Activated naive CD8-positive, alpha-beta T cell treated with anti-CD3 and anti-CD28 coated beads, Interleukin-2, amount 50 U/mL, for 24 hours (primary cell): Measurements from ENCODE around the gene FRMD4B.

Experiments
- ATAC-seq: fragments of 150-1000 bp; cut with Tn5 transposase; one replicate; pipeline ENCODE4 v1.10.0; 2021
- DNase-seq: peaks from one replicate; pipeline ENCODE4 v3.0.0; 2021
- H3K27ac Mint-ChIP-seq: one replicate; pipeline ENCODE4 v1.8.0; 2021; ENCODE audit warnings: mild to moderate bottlenecking, mixed read lengths
- H3K27me3 Mint-ChIP-seq: one replicate; pipeline ENCODE4 v1.8.0; 2021; ENCODE audit warnings: mixed read lengths
- H3K36me3 Mint-ChIP-seq: one replicate; pipeline ENCODE4 v1.8.0; 2021; ENCODE audit warnings: low read depth, mixed read lengths
- H3K4me1 Mint-ChIP-seq: one replicate; pipeline ENCODE4 v1.8.0; 2021; ENCODE audit warnings: mixed read lengths
- H3K4me3 Mint-ChIP-seq: one replicate; pipeline ENCODE4 v1.8.0; 2021; ENCODE audit warnings: mild to moderate bottlenecking, moderate library complexity, mixed read lengths
- H3K9me3 Mint-ChIP-seq: one replicate; pipeline ENCODE4 v1.8.0; 2021; ENCODE audit warnings: mixed read lengths

Gene FRMD4B

GRCh38 chr3:69254351-69254750, 131.5 kb downstream of the FRMD4B start:
- H3K4me3 Mint-ChIP-seq = no peak overlapping the region
- H3K36me3 Mint-ChIP-seq = no peaks in the 10 kb centered on the region
- peaks cover 4% of the 10 kb centered on the region for H3K4me1 Mint-ChIP-seq
- ATAC-seq (no peak), DNase-seq (no peak)
- no peaks in the 10 kb centered on the region for H3K9me3 Mint-ChIP-seq
- no peaks in the 10 kb centered on the region for H3K27me3 Mint-ChIP-seq
- H3K27ac Mint-ChIP-seq = no peak overlapping the region

- H3K4me3 Mint-ChIP-seq = no peak overlapping the region
- no peak overlapping the region for H3K27ac Mint-ChIP-seq
- no peaks in the 10 kb centered on the region for H3K9me3 Mint-ChIP-seq
- no peaks in the 10 kb centered on the region for H3K27me3 Mint-ChIP-seq
- H3K4me1 Mint-ChIP-seq = peaks cover 4% of the 10 kb centered on the region
- no peaks in the 10 kb centered on the region for H3K36me3 Mint-ChIP-seq
- ATAC-seq (no peak), DNase-seq (no peak)
Measured at GRCh38 chr3:69252631-69253030, 133.3 kb downstream of the FRMD4B start.

GRCh38 chr3:69252141-69252540, 133.7 kb downstream of the FRMD4B start:
- ATAC-seq (no peak), DNase-seq (no peak)
- Mint-ChIP-seq H3K27me3 (no peaks in the 10 kb centered on the region), H3K36me3 (no peaks in the 10 kb centered on the region), H3K27ac (no peak overlapping the region), H3K4me3 (no peak overlapping the region), H3K4me1 (peaks cover 4% of the 10 kb centered on the region), H3K9me3 (no peaks in the 10 kb centered on the region)

DNA sequence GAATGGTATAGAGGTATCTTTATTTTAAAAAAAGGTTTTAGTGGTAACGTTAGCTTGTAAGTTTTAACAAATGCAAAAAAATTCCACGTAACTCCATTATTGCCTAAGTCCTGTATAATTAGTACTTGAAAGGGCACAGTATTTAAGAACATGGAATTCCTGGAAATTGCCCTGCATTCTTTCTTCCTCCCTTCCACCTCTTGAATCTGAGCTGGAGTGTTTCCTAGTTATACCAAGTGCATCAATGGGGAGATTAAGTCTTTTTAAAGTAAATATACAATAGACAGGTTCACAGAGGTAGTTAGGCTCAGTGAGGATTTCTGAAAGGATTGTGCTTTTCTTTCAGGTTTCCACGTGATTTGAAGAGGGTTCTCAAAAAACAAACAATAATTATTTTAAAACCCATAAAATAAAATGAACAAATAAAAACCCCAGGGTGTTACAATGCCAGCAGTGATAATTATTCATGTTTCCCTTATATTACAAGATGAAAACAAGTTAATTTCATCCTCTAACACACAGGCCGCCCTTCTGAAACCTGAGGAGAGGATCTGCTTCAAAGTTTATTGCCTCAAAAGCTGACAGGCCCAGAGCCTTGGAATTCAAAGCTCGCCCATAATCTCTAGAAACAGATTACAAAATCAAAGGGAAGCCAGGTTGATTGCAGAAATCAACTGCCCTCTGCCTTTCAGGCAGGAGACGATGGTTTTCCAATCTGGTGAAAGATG, 134.6 kb downstream of the FRMD4B start:
- peaks cover 4% of the 10 kb centered on the region for H3K4me1 Mint-ChIP-seq
- H3K9me3 Mint-ChIP-seq = no peaks in the 10 kb centered on the region
- H3K27ac Mint-ChIP-seq = no peak overlapping the region
- H3K36me3 Mint-ChIP-seq = no peaks in the 10 kb centered on the region
- no peak overlapping the region for H3K4me3 Mint-ChIP-seq
- no peak for DNase-seq
- no peak for ATAC-seq
- H3K27me3 Mint-ChIP-seq = no peaks in the 10 kb centered on the region

- Mint-ChIP-seq H3K4me3 (peak overlapping the region; percentile 39), H3K27ac (no peak overlapping the region), H3K9me3 (no peaks in the 10 kb centered on the region), H3K4me1 (peaks cover 4% of the 10 kb centered on the region), H3K27me3 (no peaks in the 10 kb centered on the region), H3K36me3 (no peaks in the 10 kb centered on the region)
- DNase-seq (peak; percentile 16), ATAC-seq (peak; percentile 49)
Measured at GRCh38 chr3:69250014-69250413, 135.9 kb downstream of the FRMD4B start.

- no peak for DNase-seq
- H3K27ac Mint-ChIP-seq = no peak overlapping the region
Measured at GRCh38 chr3:69249001-69249400, 136.9 kb downstream of the FRMD4B start.

DNA sequence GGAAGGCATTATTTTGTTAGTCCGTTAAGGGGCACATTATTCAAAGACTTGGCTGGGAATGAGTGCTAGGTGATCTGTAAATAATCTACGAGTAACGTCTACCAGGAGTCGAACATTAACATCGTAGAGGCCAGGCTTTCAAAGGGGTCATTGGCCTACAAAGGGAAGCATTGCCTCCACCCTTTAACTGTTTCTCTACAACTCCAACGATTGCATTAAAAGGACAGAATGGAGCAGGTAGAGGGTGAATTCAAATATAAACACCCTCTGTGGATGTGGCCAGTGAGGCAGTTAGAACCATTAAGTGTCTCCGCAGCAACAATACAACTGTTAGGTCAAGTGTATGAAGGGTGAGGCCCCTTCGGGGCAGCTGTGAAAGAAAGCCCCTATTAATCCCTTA, 137.5 kb downstream of the FRMD4B start:
- DNase-seq (no peak), ATAC-seq (no peak)
- H3K4me1 Mint-ChIP-seq = peaks cover 5% of the 10 kb centered on the region
- H3K27me3 Mint-ChIP-seq = peaks cover 2% of the 10 kb centered on the region
- H3K9me3 Mint-ChIP-seq = no peaks in the 10 kb centered on the region
- no peak overlapping the region for H3K4me3 Mint-ChIP-seq
- no peaks in the 10 kb centered on the region for H3K36me3 Mint-ChIP-seq
- H3K27ac Mint-ChIP-seq = no peak overlapping the region

More at GRCh38 chr3:69249001-69249400, 136.9 kb downstream of the FRMD4B start:
- H3K27me3 Mint-ChIP-seq = peaks cover 2% of the 10 kb centered on the region
- H3K4me3 Mint-ChIP-seq = no peak overlapping the region
- H3K36me3 Mint-ChIP-seq = no peaks in the 10 kb centered on the region
- no peaks in the 10 kb centered on the region for H3K9me3 Mint-ChIP-seq
- no peak for ATAC-seq
- peaks cover 4% of the 10 kb centered on the region for H3K4me1 Mint-ChIP-seq

- Mint-ChIP-seq H3K9me3 (no peaks in the 10 kb centered on the region), H3K27ac (no peak overlapping the region), H3K4me1 (peaks cover 11% of the 10 kb centered on the region), H3K4me3 (no peak overlapping the region), H3K27me3 (peaks cover 2% of the 10 kb centered on the region), H3K36me3 (no peaks in the 10 kb centered on the region)
- no peak for ATAC-seq
- no peak for DNase-seq
Measured at GRCh38 chr3:69246612-69247011, 139.3 kb downstream of the FRMD4B start.

DNA sequence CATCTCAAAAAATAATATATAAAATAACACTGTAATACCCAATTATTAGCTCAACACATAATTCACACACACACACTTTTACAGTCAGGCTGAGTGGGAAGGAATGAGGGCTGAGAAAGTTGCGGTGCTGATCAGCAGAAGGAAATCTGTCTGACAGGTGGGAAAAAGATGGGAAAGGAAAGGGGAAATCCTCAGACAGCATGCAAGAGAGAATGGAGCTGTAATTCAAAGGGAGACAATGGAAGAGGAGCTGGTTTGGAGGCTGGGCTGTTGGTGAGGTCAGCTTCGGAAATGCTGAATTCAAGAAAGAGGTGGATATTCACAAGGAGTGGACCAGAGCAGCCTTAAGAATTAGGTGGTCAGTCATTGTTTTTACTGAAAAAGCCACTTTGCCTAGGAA, 141.8 kb downstream of the FRMD4B start:
- H3K36me3 Mint-ChIP-seq = no peaks in the 10 kb centered on the region
- peaks cover 2% of the 10 kb centered on the region for H3K27me3 Mint-ChIP-seq
- DNase-seq (no peak), ATAC-seq (no peak)
- H3K4me3 Mint-ChIP-seq = no peak overlapping the region
- H3K4me1 Mint-ChIP-seq = peaks cover 7% of the 10 kb centered on the region
- no peaks in the 10 kb centered on the region for H3K9me3 Mint-ChIP-seq
- H3K27ac Mint-ChIP-seq = no peak overlapping the region

- no peaks in the 10 kb centered on the region for H3K9me3 Mint-ChIP-seq
- DNase-seq (no peak), ATAC-seq (no peak)
- H3K27me3 Mint-ChIP-seq = peaks cover 2% of the 10 kb centered on the region
- peaks cover 10% of the 10 kb centered on the region for H3K4me1 Mint-ChIP-seq
- H3K36me3 Mint-ChIP-seq = no peaks in the 10 kb centered on the region
- no peak overlapping the region for H3K27ac Mint-ChIP-seq
- H3K4me3 Mint-ChIP-seq = no peak overlapping the region
Measured at GRCh38 chr3:69241769-69242168, 144.1 kb downstream of the FRMD4B start.

DNA sequence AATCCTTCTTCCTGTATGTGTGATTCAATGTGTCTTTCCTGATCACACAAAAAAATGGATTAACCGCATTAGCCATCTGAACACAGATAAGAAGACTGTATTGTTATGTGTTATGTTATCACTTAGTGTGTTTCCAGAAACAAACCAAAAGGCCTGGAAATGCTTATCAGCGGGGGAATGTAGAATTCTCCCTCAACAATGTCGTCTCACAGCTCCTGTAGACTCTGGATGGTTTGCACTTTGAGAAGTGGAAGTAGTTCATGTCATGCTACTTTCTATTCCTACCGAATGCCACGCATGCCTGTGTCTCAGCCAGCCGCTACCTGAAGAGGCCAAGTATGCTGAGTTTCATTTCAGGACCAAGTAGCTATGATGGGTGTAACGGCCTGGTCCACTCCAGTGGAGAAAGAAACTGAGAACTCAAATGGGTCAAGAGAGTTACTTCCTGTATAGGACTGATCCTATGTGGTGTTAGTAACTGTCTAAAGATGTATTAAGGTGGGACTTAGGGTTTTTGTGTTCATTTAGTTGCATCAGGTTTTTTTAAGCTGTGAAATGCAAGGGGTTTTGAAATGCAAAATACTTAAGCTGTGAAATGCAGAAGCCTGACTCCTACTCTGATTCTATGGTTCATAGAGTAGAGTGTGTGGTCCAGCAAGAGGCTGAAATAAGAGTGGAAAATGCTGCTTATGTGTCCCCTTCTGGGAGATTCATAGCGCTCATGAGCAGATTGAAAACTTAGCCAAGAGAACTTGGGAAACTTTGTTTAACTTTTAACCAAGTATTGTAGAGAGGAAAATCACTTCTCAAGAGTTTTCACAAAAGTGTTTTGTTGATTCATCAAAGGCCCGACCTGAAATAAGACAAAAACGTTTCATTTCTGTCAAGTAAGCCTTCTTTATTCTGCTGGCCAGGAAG, 145.0 kb downstream of the FRMD4B start:
- Mint-ChIP-seq H3K9me3 (no peaks in the 10 kb centered on the region), H3K27me3 (peaks cover 2% of the 10 kb centered on the region), H3K4me1 (peaks cover 16% of the 10 kb centered on the region), H3K27ac (no peak overlapping the region), H3K36me3 (no peaks in the 10 kb centered on the region), H3K4me3 (no peak overlapping the region)
- DNase-seq = no peak
- no peak for ATAC-seq

DNA sequence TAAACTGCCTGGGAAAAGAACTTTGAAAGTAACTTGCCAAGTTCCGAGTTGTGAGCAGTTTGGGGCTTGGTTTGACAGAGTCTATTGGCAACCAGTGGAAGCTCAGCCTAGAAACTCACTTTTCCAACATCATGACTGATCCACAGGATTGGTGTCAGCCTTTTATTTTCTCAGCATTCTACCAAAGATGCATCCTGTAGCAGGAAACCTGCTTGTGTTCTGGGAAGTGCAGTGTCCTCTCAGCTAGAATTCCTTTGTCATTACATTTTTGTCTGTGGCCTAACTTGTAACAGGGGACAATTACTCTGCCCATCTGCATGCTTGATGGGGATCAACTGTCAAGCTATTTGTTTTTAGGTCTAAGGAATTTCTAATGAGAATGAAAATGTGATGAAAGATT, 146.8 kb downstream of the FRMD4B start:
- peaks cover 22% of the 10 kb centered on the region for H3K4me1 Mint-ChIP-seq
- no peaks in the 10 kb centered on the region for H3K36me3 Mint-ChIP-seq
- no peaks in the 10 kb centered on the region for H3K9me3 Mint-ChIP-seq
- ATAC-seq (no peak), DNase-seq (no peak)
- no peak overlapping the region for H3K4me3 Mint-ChIP-seq
- no peak overlapping the region for H3K27ac Mint-ChIP-seq
- no peaks in the 10 kb centered on the region for H3K27me3 Mint-ChIP-seq

GRCh38 chr3:69236812-69237707, 148.8 kb downstream of the FRMD4B start:
- H3K36me3 Mint-ChIP-seq = no peaks in the 10 kb centered on the region
- H3K4me3 Mint-ChIP-seq = peak overlapping the region; percentile 32
- ATAC-seq = no peak
- DNase-seq = no peak
- H3K27me3 Mint-ChIP-seq = no peaks in the 10 kb centered on the region
- H3K4me1 Mint-ChIP-seq = peaks cover 15% of the 10 kb centered on the region
- H3K27ac Mint-ChIP-seq = peak overlapping the region; percentile 44
- no peaks in the 10 kb centered on the region for H3K9me3 Mint-ChIP-seq

DNA sequence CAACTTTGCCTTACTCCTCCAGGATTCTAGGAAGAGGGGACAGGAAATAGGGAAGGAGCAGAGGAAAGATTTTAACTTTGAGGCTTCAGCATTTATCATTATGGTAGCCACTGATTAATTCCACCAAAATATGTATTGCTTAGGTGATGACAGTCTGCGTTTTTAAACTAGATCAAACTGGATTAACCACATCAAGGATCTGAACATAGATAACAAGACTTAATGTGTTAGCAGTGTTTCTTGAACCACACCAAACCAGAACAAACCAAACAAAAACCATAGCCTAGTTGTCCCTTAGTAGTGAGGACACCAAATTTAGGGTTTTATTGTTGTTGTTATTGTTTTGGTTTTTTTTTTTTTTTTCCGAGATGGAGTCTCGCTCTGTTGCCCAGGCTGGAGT, 150.0 kb downstream of the FRMD4B start:
- no peak overlapping the region for H3K4me3 Mint-ChIP-seq
- no peaks in the 10 kb centered on the region for H3K9me3 Mint-ChIP-seq
- no peaks in the 10 kb centered on the region for H3K36me3 Mint-ChIP-seq
- H3K27ac Mint-ChIP-seq = no peak overlapping the region
- peaks cover 15% of the 10 kb centered on the region for H3K4me1 Mint-ChIP-seq
- no peak for ATAC-seq
- no peaks in the 10 kb centered on the region for H3K27me3 Mint-ChIP-seq
- DNase-seq = no peak
